ENCODE results near the gene PPM1M. TPM values are rescaled to one million over a fixed set of nuclear protein-coding genes. Genes with fewer than 3 reads are reported as not detected.

The PPM1M gene
- total and polyA plus RNA-seq, 2 experiments from 2014 or later = 2.2 to 4.0 TPM

DNA sequence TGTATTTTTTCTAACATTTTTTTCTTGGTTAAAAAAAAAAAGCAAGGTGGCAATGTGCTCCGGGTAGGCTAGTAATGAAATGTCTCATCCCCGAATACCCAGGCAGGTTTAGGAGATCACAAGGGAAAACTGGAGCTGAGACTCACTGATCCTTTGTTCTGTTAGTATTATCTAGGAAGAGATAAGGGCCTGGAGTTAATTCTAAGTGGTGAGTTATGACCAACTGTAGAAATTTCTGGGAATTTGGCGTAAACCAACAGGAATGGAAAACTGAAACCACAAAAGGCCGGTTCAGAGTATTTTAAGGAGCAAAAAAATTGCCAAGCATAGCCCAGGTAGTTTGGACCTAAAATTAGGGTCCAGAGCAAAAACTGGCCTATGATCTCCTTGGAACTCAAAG is 12.4 kb downstream of the PPM1M start:
- Mint-ChIP-seq H3K27me3 (ENCODE audit: insufficient read depth, low read depth, poor library complexity) (peaks cover 2% of the 10 kb centered on the region), H3K9me3 (no peaks in the 10 kb centered on the region), H3K36me3 (ENCODE audit: low read depth) (peaks cover 96% of the 10 kb centered on the region), H3K27ac (no peak overlapping the region), H3K4me3 (no peak overlapping the region), H3K4me1 (no peaks in the 10 kb centered on the region)
- no peak for TF ChIP-seq JUNB (IDR thresholded peaks at IDR 0.05; ENCODE audit: unreplicated experiment)
- no peak for TF ChIP-seq POLR2AphosphoS5 (IDR thresholded peaks at IDR 0.05; ENCODE audit: low read depth)
- TF ChIP-seq ZNF114 (CRISPR knock-in tag; IDR thresholded peaks at IDR 0.05) = no peak
- Histone ChIP-seq H2AFZ (no peak overlapping the region), H3K4me2 (no peak overlapping the region), H3K36me3 (ENCODE audit: insufficient read depth) (peaks cover 82% of the 10 kb centered on the region), H3K27me3 (ENCODE audit: insufficient read depth) (no peaks in the 10 kb centered on the region), H3K79me2 (replicated peaks; ENCODE audit: insufficient read depth) (peaks cover 27% of the 10 kb centered on the region), H3K27ac (ENCODE audit: low read depth) (no peak overlapping the region), H3K9me2 (ENCODE audit: insufficient read depth) (no peaks in the 10 kb centered on the region), H3F3A (replicated peaks; ENCODE audit: low read depth) (peaks cover 15% of the 10 kb centered on the region; the same call in 1 of the 2 replicates), H3K4me3 (no peak overlapping the region), H4K20me1 (replicated peaks; ENCODE audit: insufficient read depth) (peaks cover 40% of the 10 kb centered on the region), H3K4me1 (ENCODE audit: insufficient read depth) (no peaks in the 10 kb centered on the region)
- ATAC-seq = no peak
- no peak for DNase-seq (ENCODE audit: low spot score)

DNA sequence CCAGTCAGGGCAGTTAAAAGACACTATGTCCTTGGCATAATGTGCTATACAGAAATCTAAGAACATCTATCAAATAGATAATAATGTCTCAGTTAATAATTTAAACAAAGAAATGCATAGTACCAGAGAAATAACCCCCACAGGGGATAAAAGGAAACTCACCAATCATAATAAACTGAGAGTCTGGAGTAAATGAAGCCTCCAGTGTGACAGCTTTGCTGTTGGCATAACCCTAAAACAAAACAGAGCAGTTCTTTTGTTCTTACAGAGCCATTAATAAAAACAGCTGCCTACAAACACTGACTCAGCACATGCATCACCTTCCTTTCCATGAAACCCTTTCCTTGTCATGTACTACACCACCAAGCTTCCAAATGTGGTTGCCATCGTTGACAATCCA is 13.5 kb downstream of the PPM1M start:
- ATAC-seq = no peak
- no peaks in the 10 kb centered on the region for H3K4me1 Mint-ChIP-seq
- no peaks in the 10 kb centered on the region for H3K4me1 ChIP-seq (ENCODE audit: insufficient read depth)
- H3F3A ChIP-seq (replicated peaks; ENCODE audit: low read depth) = peaks cover 16% of the 10 kb centered on the region; the same call in 1 of the 2 replicates
- peaks cover 1% of the 10 kb centered on the region for H3K27me3 Mint-ChIP-seq (ENCODE audit: insufficient read depth, low read depth, poor library complexity)
- H3K27ac ChIP-seq (ENCODE audit: low read depth) = no peak overlapping the region
- H3K79me2 ChIP-seq (replicated peaks; ENCODE audit: insufficient read depth) = peaks cover 38% of the 10 kb centered on the region
- no peak overlapping the region for H3K4me2 ChIP-seq
- peaks cover 44% of the 10 kb centered on the region for H4K20me1 ChIP-seq (replicated peaks; ENCODE audit: insufficient read depth)
- DNase-seq (ENCODE audit: low spot score) = no peak
- H3K4me3 Mint-ChIP-seq = no peak overlapping the region
- no peaks in the 10 kb centered on the region for H3K9me2 ChIP-seq (ENCODE audit: insufficient read depth)
- H3K36me3 Mint-ChIP-seq (ENCODE audit: low read depth) = peaks cover 98% of the 10 kb centered on the region
- H3K27me3 ChIP-seq (ENCODE audit: insufficient read depth) = no peaks in the 10 kb centered on the region
- peaks cover 88% of the 10 kb centered on the region for H3K36me3 ChIP-seq (ENCODE audit: insufficient read depth)
- no peaks in the 10 kb centered on the region for H3K9me3 Mint-ChIP-seq
- no peak overlapping the region for H3K27ac Mint-ChIP-seq
- H2AFZ ChIP-seq = no peak overlapping the region
- H3K4me3 ChIP-seq = no peak overlapping the region
- no peak for TF ChIP-seq ZNF331 (CRISPR knock-in tag; IDR thresholded peaks at IDR 0.05; ENCODE audit: low read depth)
- TF ChIP-seq JUNB (IDR thresholded peaks at IDR 0.05; ENCODE audit: unreplicated experiment) = no peak
- no peak for TF ChIP-seq EZH2phosphoT487 (IDR thresholded peaks at IDR 0.05; ENCODE audit: unreplicated experiment)
- no peak for TF ChIP-seq NANOG (IDR thresholded peaks at IDR 0.05; ENCODE audit: borderline replicate concordance)
- TF ChIP-seq EZH2 (IDR thresholded peaks at IDR 0.05; ENCODE audit: low read depth, unreplicated experiment) = no peak
- TF ChIP-seq, protein P1, sequence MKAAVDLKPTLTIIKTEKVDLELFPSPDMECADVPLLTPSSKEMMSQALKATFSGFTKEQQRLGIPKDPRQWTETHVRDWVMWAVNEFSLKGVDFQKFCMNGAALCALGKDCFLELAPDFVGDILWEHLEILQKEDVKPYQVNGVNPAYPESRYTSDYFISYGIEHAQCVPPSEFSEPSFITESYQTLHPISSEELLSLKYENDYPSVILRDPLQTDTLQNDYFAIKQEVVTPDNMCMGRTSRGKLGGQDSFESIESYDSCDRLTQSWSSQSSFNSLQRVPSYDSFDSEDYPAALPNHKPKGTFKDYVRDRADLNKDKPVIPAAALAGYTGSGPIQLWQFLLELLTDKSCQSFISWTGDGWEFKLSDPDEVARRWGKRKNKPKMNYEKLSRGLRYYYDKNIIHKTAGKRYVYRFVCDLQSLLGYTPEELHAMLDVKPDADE (IDR thresholded peaks at IDR 0.05) = no peak
- no peak for TF ChIP-seq CREB1 (CRISPR knock-in tag; IDR thresholded peaks at IDR 0.05; ENCODE audit: low read depth)
- TF ChIP-seq, protein P2, sequence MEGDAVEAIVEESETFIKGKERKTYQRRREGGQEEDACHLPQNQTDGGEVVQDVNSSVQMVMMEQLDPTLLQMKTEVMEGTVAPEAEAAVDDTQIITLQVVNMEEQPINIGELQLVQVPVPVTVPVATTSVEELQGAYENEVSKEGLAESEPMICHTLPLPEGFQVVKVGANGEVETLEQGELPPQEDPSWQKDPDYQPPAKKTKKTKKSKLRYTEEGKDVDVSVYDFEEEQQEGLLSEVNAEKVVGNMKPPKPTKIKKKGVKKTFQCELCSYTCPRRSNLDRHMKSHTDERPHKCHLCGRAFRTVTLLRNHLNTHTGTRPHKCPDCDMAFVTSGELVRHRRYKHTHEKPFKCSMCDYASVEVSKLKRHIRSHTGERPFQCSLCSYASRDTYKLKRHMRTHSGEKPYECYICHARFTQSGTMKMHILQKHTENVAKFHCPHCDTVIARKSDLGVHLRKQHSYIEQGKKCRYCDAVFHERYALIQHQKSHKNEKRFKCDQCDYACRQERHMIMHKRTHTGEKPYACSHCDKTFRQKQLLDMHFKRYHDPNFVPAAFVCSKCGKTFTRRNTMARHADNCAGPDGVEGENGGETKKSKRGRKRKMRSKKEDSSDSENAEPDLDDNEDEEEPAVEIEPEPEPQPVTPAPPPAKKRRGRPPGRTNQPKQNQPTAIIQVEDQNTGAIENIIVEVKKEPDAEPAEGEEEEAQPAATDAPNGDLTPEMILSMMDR (conservative IDR thresholded peaks at IDR 0.05; ENCODE audit: low read depth in 2 of 2) = no peak
- TF ChIP-seq ZNF114 (CRISPR knock-in tag; IDR thresholded peaks at IDR 0.05) = no peak
- TF ChIP-seq, protein P3, sequence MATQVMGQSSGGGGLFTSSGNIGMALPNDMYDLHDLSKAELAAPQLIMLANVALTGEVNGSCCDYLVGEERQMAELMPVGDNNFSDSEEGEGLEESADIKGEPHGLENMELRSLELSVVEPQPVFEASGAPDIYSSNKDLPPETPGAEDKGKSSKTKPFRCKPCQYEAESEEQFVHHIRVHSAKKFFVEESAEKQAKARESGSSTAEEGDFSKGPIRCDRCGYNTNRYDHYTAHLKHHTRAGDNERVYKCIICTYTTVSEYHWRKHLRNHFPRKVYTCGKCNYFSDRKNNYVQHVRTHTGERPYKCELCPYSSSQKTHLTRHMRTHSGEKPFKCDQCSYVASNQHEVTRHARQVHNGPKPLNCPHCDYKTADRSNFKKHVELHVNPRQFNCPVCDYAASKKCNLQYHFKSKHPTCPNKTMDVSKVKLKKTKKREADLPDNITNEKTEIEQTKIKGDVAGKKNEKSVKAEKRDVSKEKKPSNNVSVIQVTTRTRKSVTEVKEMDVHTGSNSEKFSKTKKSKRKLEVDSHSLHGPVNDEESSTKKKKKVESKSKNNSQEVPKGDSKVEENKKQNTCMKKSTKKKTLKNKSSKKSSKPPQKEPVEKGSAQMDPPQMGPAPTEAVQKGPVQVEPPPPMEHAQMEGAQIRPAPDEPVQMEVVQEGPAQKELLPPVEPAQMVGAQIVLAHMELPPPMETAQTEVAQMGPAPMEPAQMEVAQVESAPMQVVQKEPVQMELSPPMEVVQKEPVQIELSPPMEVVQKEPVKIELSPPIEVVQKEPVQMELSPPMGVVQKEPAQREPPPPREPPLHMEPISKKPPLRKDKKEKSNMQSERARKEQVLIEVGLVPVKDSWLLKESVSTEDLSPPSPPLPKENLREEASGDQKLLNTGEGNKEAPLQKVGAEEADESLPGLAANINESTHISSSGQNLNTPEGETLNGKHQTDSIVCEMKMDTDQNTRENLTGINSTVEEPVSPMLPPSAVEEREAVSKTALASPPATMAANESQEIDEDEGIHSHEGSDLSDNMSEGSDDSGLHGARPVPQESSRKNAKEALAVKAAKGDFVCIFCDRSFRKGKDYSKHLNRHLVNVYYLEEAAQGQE (IDR thresholded peaks at IDR 0.05; ENCODE audit: unreplicated experiment) = no peak
- TF ChIP-seq POLR2AphosphoS5 (IDR thresholded peaks at IDR 0.05; ENCODE audit: low read depth) = no peak

Data from GM23338 (cell line).